Aortic smooth muscle cell (primary cell): Measurements from ENCODE around the gene OR2G3. TPM values are rescaled to one million over a fixed set of nuclear protein-coding genes. Genes with fewer than 3 reads are reported as not detected.

Experiments
- total RNA-seq: library from RNA; depleted of rRNA; stranded (reverse); fragments of >200 nt; gene quantifications from 2 replicates; pipeline ENCODE4 v1.2.3, GENCODE V29; 2014

Gene OR2G3
- 0.12 TPM in 1 of 2 replicates, not detected in the other for total RNA-seq

GRCh38 chr1:247605286-247605685 lies at the start of gene OR2G3:
TSS of gene OR2G3 (plus strand) at chr1:247605586. CDS start at chr1:247605586, 0 bp downstream.

GRCh38 chr1:247588060-247588459 lies 17.3 kb upstream of the OR2G3 start, which contains the start of gene OR2G2:
TSS of gene OR2G2 (plus strand) at chr1:247588360. CDS start at chr1:247588360, 0 bp downstream.

Other genes starting within 250 kb of the OR2G3 start
- gene NLRP3, start 189.4 kb upstream of the OR2G3 start, total RNA-seq = 1.1 and 1.5 TPM in 2 replicates
- gene OR2B11, start 147.5 kb upstream of the OR2G3 start, total RNA-seq = not detected in 2 replicates
- not detected in 2 replicates for gene OR2C3, start 69.1 kb upstream of the OR2G3 start, total RNA-seq
- gene GCSAML, start 56.5 kb upstream of the OR2G3 start, total RNA-seq = not detected in 2 replicates
- gene OR2G2, start 17.2 kb upstream of the OR2G3 start, total RNA-seq = not detected in 2 replicates
- gene OR13G1, start 74.2 kb downstream of the OR2G3 start, total RNA-seq = not detected in 2 replicates
- not detected in 2 replicates for gene OR6F1, start 111.1 kb downstream of the OR2G3 start, total RNA-seq
- gene OR14K1, start 133.0 kb downstream of the OR2G3 start, total RNA-seq = not detected in 2 replicates
- gene OR14A2, start 142.6 kb downstream of the OR2G3 start, total RNA-seq = not detected in 2 replicates
- gene OR1C1, start 155.0 kb downstream of the OR2G3 start, total RNA-seq = not detected in 2 replicates
- gene OR14A16, start 218.5 kb downstream of the OR2G3 start, total RNA-seq = not detected in 2 replicates
- not detected in 2 replicates for gene OR11L1, start 236.3 kb downstream of the OR2G3 start, total RNA-seq